ENCODE measurements around the gene FLNB.
"Not testable (repeated sequence)": the region's sequence is repeated elsewhere in the genome, so short reads cannot be mapped to it uniquely, and the experiment has no call there.

DNA sequence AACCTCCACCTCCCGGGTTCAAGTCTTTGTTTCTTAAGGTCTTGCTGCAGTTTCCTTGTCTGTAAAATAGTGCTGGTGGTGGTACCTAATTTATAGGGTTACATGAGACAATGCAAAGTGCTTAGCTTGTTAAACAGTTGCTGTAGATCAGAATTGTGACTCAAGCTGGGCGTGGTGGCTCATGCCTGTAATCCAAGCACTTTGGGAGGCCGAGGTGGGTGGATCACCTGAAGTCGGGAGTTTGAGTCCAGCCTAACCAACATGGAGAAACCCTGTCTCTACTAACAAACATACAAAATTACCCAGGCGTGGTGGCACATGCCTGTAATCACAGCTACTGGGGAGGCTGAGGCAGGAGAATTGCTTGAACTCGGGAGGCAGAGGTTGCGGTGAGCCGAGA, 19.0 kb upstream of the FLNB start:
- TF ChIP-seq POLR2A (IDR thresholded peaks at IDR 0.05; ENCODE audit: low read depth, low read length); CTCF (conservative IDR thresholded peaks at IDR 0.05; ENCODE audit: low read depth, low read length); SMC3 (IDR thresholded peaks at IDR 0.05; ENCODE audit: low read depth, low read length): not testable (repeated sequence)
